Transverse colon (tissue), 4 donors: ENCODE data around the gene CALCB. TPM values are rescaled to one million over a fixed set of nuclear protein-coding genes. Genes with fewer than 3 reads are reported as not detected.

ENCODE experiments used
- DNase-seq: peaks from one replicate; pipeline ENCODE4 v3.0.0-alpha.2; 2019
- H3K27ac ChIP-seq, 4 donors: fragments of 200-600 bp; sonication (generic); 2 replicates each; pipeline ENCODE4 v1.5.1; 2016 to 2018; ENCODE audit warnings: inconsistent platforms in 4 of 4
- H3K27me3 ChIP-seq: fragments of 200-600 bp; sonication (generic); 2 replicates; pipeline ENCODE4 v1.5.1; 2017; ENCODE audit warnings: inconsistent platforms
- H3K36me3 ChIP-seq, 4 donors: fragments of 200-600 bp; sonication (generic); 2 replicates each; pipeline ENCODE4 v1.5.1; 2017 to 2019; ENCODE audit warnings: inconsistent platforms in 4 of 4
- H3K4me1 ChIP-seq, 4 donors: fragments of 200-600 bp; sonication (generic); 2 replicates each; pipeline ENCODE4 v1.5.1; 2017 to 2020; ENCODE audit warnings: inconsistent platforms in 4 of 4
- H3K4me3 ChIP-seq, 4 donors: fragments of 200-600 bp; sonication (generic); 1 replicate in 1 of 4; 2 replicates in 3 of 4; pipeline versions ENCODE4 v1.5.1 to v1.6.1; 2017 to 2019; ENCODE audit warnings: inconsistent platforms in 4 of 4
- H3K9me3 ChIP-seq, 2 donors: fragments of 200-600 bp; sonication (generic); 2 replicates each; pipeline ENCODE4 v1.5.1; 2017 to 2019; ENCODE audit warnings: inconsistent platforms in 2 of 2
- CTCF ChIP-seq, 5 experiments: fragments of 200-600 bp in 3 of 5; fragments of 450-650 bp in 2 of 5; sonication (generic) in 3 of 5; IDR thresholded peaks; 1 replicate in 2 of 5; 2 replicates in 3 of 5; pipeline ENCODE4 v1.5.1; 2016 to 2017; ENCODE audit warnings: antibody characterized with exemption in 5 of 5, inconsistent platforms in 3 of 5, mild to moderate bottlenecking in 2 of 5, moderate library complexity in 1 of 5
- EP300 ChIP-seq: sonication (generic); formaldehyde crosslinking; IDR thresholded peaks from one replicate; pipeline ENCODE4 v1.6.1; 2017; ENCODE audit warnings: antibody characterized with exemption, low read depth
- POLR2A ChIP-seq: fragments of 450-650 bp; IDR thresholded peaks from one replicate; pipeline ENCODE4 v1.6.1; 2016; ENCODE audit warnings: antibody characterized with exemption, mild to moderate bottlenecking, moderate library complexity
- POLR2AphosphoS5 ChIP-seq, 3 donors: sonication (generic); formaldehyde crosslinking; IDR thresholded peaks; one replicate each; pipeline ENCODE4 v1.6.1; 2016; ENCODE audit warnings: antibody characterized with exemption in 3 of 3
- WGBS, 2 donors: methylation state at CpG; one replicate each; pipeline ENCODE4 v1.1.5; 2018; ENCODE audit warnings: low coverage in 1 of 2; 5-methylcytosine and 5-hydroxymethylcytosine counted together
- in situ Hi-C, 4 donors: fragments of 200-750 bp; cut with MboI; loops; one replicate each; pipeline versions ENCODE4 v1.15.0 to v1.15.1; 2017; ENCODE audit warnings: low sequenced_read_pairs in 3 of 4, low pct_ligation_motif_present in 1 of 4, low pct_unique_long_range_greater_than_20kb in 1 of 4
- intact Hi-C: fragments of 100-400 bp; cut with DNase I; formaldehyde crosslinking; loops from one replicate; pipeline ENCODE4 v1.15.1; 2023; ENCODE audit warnings: low total_unique reads
- total RNA-seq, 4 donors: library from RNA; depleted of rRNA; stranded (reverse); fragments of >200 nt; gene quantifications; one replicate each; pipeline ENCODE4 v1.1.0, GENCODE V29; 2016

Gene CALCB
- total RNA-seq = under 1 TPM in 3 of 4 donors, not detected in 1; 0.60 to 0.75 (median 0.64) TPM

GRCh38 chr11:15073361-15074205 is at the start of gene CALCB:
CALCB (plus strand) TSS chr11:15073593; CDS start chr11:15074719, 1,126 bp downstream.
- in situ Hi-C loops (loop anchor here in 2 of 4 donors (10.0 kb wide), 1 partner anchor 159 kb away; no protein-coding TSS in a partner anchor), intact Hi-C loops (no loop called here)
- 13 to 18% methylated on average over 8 to 58 of the region's 60 CpGs for WGBS, 2 donors
- no peak for DNase-seq
- H3K9me3 ChIP-seq = no peaks in the 10 kb centered on the region
- peaks cover 18 to 21% (median 19%) of the 10 kb centered on the region in 4 donors for H3K4me1 ChIP-seq
- H3K27me3 ChIP-seq = peaks cover 44% of the 10 kb centered on the region
- no peak for TF ChIP-seq CTCF (IDR thresholded peaks at IDR 0.05)
- TF ChIP-seq POLR2A = no peak
- no peak for TF ChIP-seq POLR2AphosphoS5 (IDR thresholded peaks at IDR 0.05)
- TF ChIP-seq EP300 = no peak
- peak within 1 kb of the TSS in 3 of 4 donors; percentile 8 to 34 (median 19) for H3K4me3 ChIP-seq
- H3K27ac ChIP-seq = no peak within 1 kb of the TSS
- H3K36me3 ChIP-seq = no peaks in the 10 kb centered on the region

GRCh38 chr11:15027011-15027410 is 46.4 kb upstream of the CALCB start:
- Histone ChIP-seq H3K4me3 (no peak overlapping the region), H3K9me3 (no peaks in the 10 kb centered on the region), H3K36me3 (no peaks in the 10 kb centered on the region), H3K27ac (no peak overlapping the region), H3K27me3 (no peaks in the 10 kb centered on the region), H3K4me1 (no peaks in the 10 kb centered on the region)
- no peak for DNase-seq
- TF ChIP-seq POLR2AphosphoS5 (IDR thresholded peaks at IDR 0.05) (no peak), POLR2A (no peak), EP300 (no peak), CTCF (IDR thresholded peaks at IDR 0.05) (no peak)
- in situ Hi-C loops = no loop called here
- WGBS, 2 donors = 50% methylated on average over 3 of the region's 3 CpGs; no CpG with 5 or more reads in 1 of the 2 donors
- intact Hi-C loops = loop anchor here (2.0 kb wide), 1 partner anchor 30 kb away; no protein-coding TSS in a partner anchor

- no peaks in the 10 kb centered on the region for H3K9me3 ChIP-seq
- in situ Hi-C loops = no loop called here
- 34% methylated on average over 2 of the region's 2 CpGs; no CpG with 5 or more reads in 1 of the 2 donors for whole genome bisulfite sequencing, 2 donors
Measured at GRCh38 chr11:15027956-15028355, 45.4 kb upstream of the CALCB start.

More at GRCh38 chr11:15027956-15028355, 45.4 kb upstream of the CALCB start:
- intact Hi-C loops = loop anchor here (2.0 kb wide), 1 partner anchor 29 kb away; no protein-coding TSS in a partner anchor
- Histone ChIP-seq H3K36me3 (no peaks in the 10 kb centered on the region), H3K4me3 (no peak overlapping the region), H3K27ac (no peak overlapping the region), H3K4me1 (no peaks in the 10 kb centered on the region), H3K27me3 (no peaks in the 10 kb centered on the region)
- TF ChIP-seq CTCF (IDR thresholded peaks at IDR 0.05) = no peak
- no peak for TF ChIP-seq POLR2AphosphoS5 (IDR thresholded peaks at IDR 0.05)
- TF ChIP-seq POLR2A = no peak
- TF ChIP-seq EP300 = no peak
- no peak for DNase-seq
